Activated CD4-positive, alpha-beta T cell treated with anti-CD3 and anti-CD28 coated beads, Interleukin-2, amount 50 U/mL, for 48 hours (primary cell): ENCODE results near the gene CLUH.
"Not testable (repeated sequence)": the region's sequence is repeated elsewhere in the genome, so short reads cannot be mapped to it uniquely, and the experiment has no call there.

Experiments
- DNase-seq, 2 experiments: peaks; one replicate each; pipeline ENCODE4 v3.0.0-alpha.2; 2020

CLUH gene

GRCh38 chr17:2687074-2687418 is 24.5 kb downstream of the CLUH start:
- DNase-seq, result no peak

DNA sequence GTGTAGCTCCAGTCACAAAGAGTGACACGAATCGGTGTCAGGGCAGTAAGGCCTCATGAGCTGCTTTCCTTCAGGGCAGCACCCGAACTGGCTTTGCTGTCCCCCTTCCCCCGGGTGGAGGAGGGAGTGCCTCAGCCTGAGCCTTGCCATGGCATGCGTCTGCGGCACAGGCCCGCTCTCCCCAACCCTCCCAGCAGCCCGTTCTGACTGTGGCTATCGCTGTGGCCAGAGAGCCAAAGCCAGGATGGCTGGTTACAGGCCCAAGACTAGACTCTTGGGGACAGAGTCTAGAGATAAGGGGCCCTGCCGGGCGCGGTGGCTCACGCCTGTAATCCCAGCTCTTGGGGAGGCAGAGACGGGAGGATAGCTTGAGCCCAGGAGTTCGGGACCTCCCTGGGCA is 25.9 kb downstream of the CLUH start:
- no peak for DNase-seq

DNA sequence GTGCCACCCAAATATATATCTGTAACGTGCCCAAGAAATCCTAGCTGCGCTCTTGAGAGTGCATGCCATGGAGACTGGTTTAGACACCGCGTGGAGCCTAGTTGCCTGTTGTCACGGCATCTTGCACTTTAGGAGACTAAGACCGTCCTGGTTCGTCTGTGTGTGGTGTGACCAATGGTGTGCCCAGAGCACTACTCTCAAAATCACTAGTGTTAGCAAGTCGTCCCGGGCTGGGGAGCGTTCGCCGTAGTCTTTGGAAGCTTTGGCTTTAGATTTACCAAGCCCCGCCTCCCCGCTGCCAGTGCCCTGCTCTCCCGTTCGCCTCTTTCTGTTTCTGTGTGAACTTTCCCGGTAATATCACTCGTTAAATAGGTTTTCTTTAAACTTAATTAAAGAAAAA is 27.0 kb downstream of the CLUH start:
- no peak for DNase-seq

DNA sequence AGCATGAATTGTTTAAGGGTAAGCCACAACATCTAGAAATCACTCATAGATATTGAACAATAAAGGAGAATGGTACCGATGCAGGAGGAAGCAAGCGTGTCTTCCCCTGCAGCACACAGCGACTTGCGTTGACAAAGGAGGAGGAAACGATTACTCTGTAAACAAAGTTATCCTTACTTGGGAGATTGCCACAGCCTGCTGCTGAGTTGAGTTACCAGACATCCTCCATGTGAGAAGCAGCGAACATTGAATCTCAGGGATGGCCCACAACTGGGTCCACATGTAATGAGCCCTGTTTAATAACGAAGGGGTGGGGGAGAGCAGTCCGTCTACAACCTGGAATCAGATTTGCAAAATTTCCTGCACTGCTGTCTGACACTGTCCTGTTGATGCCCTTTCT is 27.7 kb downstream of the CLUH start:
- DNase-seq, result no peak

DNA sequence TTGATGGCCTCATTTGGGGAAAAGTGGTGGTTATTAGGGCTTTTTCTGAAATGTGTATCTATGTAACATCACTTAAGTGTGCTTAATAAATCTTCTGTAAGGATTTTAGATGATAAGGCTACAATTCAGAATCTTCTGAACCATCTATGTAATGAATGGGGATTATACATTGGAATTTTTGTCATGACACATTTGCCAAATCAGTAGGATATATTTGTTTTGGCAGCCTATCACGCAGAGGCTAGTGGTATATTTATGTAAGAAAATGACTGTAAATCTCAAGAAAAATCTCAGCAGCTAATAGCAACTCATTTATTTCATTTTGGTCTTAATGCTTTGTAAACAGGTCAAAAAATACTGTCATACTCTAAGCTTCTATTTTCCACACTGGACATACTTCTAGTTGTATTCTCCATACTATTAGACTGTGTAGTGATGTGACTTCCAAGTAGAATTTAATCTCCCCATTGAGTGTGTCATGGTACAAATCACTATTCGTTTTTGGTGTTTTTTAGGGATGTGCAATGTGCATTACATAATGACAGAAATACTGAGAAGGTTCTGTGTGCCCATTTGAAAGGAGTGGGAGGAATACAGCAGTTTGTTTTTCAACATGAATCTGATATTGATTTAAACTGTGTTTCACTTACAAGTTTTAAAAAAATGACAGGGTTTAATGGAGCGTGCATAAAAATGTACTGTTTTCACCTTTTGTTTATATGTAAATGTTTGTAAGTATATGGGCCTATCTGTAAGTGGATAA is 29.2 kb downstream of the CLUH start:
- no peak for DNase-seq

GRCh38 chr17:2681650-2682049 is 29.9 kb downstream of the CLUH start:
- DNase-seq, result no peak

GRCh38 chr17:2680961-2681360 is 30.6 kb downstream of the CLUH start:
- no peak for DNase-seq

DNA sequence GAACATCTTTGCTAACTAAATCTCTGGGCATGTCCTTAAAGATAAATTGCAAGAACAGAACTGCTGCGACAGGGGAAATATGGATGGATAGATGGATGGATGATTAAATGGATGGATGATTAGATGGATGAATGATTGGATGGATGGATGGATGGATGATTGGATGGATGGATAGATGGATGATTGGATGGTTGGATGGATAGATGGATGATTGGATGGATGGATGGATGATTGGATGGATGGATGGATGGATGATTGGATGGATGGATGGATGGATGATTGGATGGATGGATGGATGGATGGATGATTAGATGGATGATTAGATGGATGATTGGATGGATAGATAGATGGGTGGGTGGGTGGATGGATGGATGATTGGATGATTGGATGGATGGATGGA is 32.3 kb downstream of the CLUH start:
- not testable (repeated sequence) for DNase-seq

- no peak for DNase-seq
Observed at GRCh38 chr17:2672026-2672425, 39.5 kb downstream of the CLUH start.

DNA sequence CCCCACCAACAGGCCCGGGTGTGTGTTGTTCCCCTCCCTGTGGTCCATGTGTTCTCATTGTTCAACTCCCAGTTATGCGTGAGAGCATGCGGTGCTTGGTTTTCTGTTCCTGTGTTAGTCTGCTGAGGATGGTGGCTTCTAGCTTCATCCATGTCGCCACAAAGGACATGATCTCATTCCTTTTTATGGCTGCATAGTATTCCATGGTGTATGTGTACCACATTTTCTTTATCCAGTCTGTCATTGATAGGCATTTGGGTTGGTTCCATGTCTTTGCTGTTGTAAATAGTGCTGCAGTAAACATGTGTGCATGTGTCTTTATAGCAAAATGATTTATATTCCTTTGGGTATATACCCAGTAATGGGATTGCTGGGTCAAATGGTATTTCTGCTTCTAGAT is 51.2 kb downstream of the CLUH start:
- not testable (repeated sequence) for DNase-seq

DNA sequence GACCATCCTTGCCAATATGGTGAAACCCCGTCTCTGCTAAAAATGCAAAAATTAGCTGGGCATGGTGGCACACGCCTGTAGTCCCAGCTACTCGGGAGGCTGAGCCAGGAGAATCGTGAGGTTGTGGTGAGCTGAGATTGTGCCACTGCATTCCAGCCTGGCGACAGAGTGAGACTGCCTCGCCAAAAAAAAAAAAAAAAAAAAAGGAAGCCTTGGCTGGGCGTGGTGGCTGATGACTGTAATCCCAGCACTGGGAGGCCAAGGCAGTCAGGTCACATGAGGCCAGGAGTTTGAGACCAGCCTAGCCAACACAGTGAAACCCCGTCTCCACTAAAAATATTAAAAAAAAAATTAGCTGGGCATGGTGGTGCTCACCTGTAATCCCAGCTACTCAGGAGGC is 52.2 kb downstream of the CLUH start:
- not testable (repeated sequence) for DNase-seq

DNA sequence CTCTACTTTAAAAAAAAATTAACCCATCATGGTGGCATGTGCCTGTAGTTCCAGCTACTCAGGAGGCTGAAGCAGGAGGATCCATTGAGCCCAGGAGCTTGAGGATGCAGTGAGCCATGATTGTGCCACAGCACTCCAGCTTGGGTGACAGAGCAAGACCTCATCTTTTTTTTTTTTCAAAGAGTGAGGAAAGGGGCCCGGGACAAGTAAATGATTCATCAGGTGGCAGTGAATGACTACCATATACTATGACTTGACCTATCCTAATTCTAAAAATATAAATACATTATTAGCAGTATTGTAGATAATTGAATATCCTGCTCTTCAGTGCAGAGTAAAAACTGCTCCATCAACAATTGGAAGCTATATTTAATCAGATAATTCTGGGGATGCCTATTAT is 55.3 kb downstream of the CLUH start:
- DNase-seq, result no peak

- DNase-seq, result no peak
Observed at GRCh38 chr17:2655546-2655945, 56.0 kb downstream of the CLUH start.

DNA sequence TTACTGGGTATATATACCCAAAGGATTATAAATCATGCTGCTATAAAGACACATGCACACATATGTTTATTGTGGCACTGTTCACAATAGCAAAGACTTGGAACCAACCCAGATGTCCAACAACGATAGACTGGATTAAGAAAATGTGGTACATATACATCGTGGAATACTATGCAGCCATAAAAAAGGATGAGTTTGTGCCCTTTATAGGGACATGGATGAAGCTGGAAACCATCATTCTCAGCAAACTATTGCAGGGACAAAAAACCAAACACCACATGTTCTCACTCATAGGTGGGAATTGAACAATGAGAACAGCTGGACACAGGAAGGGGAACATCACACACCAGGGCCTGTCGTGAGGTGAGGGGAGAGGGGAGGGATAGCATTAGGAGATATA is 58.7 kb downstream of the CLUH start:
- not testable (repeated sequence) for DNase-seq

GRCh38 chr17:2649191-2649590 is 62.4 kb downstream of the CLUH start:
- no peak for DNase-seq

- no peak for DNase-seq
Observed at GRCh38 chr17:2647957-2648356, 63.6 kb downstream of the CLUH start.

GRCh38 chr17:2644971-2645370 is 66.6 kb downstream of the CLUH start:
- DNase-seq, result no peak
